ENCODE results near the gene TFCP2L1. TPM values are rescaled to one million over a fixed set of nuclear protein-coding genes. Genes with fewer than 3 reads are reported as not detected.

Gene TFCP2L1
- total and polyA plus RNA-seq, 4 donors: 0.06 to 1.5 (median 0.36) TPM

DNA sequence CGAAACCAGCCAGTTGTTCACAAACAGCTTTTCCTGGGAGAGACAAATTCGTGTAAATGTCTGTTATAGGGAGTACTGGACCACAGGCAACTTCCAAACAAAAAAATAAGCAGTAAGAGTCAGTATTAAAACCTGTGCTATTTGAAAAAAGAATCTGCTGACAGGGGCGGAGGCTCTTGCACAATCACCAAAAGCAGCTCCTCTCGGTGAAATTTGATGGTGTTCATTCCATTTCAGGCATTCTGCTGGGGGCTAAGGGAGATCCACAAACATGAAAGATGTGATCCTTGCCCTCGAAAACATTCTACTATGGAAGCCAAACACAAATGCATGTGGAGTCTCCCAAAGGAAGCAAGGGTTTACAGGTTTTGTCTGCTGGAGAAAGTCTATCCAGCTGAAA lies 45.0 kb downstream of the TFCP2L1 start:
- Histone ChIP-seq H3K36me3 (ENCODE audit: control insufficient read depth in 4 of 4, insufficient read depth in 3 of 4, low read depth in 1 of 4, low read length in 3 of 4) (no peaks in the 10 kb centered on the region), H3K9ac (ENCODE audit: low read depth in 1 of 2, low read length in 2 of 2) (no peak overlapping the region)
- DNase-seq (ENCODE audit: low spot score): no peak

GRCh38 chr2:121239471-121239870 lies 45.5 kb downstream of the TFCP2L1 start:
- Histone ChIP-seq H3K27me3 (ENCODE audit: control insufficient read depth in 4 of 4, insufficient read depth in 4 of 4, low read length in 3 of 4) (no peaks in the 10 kb centered on the region), H3K36me3 (ENCODE audit: control insufficient read depth in 4 of 4, insufficient read depth in 3 of 4, low read depth in 1 of 4, low read length in 3 of 4) (no peaks in the 10 kb centered on the region), H3K27ac (ENCODE audit: low read depth in 1 of 2, low read length in 2 of 2) (no peak overlapping the region), H3K9me3 (ENCODE audit: control insufficient read depth in 4 of 4, low read length in 3 of 4) (no peaks in the 10 kb centered on the region), H3K4me3 (ENCODE audit: low read depth in 1 of 3, low read length in 3 of 3) (no peak overlapping the region), H3K4me1 (ENCODE audit: control insufficient read depth in 4 of 4, insufficient read depth in 4 of 4, low read length in 3 of 4) (no peaks in the 10 kb centered on the region), H3K9ac (ENCODE audit: low read depth in 1 of 2, low read length in 2 of 2) (no peak overlapping the region)
- DNase-seq (ENCODE audit: low spot score): no peak
- 92% methylated on average over 15 of the region's 15 CpGs for WGBS
- TF ChIP-seq RXRA (IDR thresholded peaks at IDR 0.05) (no peak), RAD21 (IDR thresholded peaks at IDR 0.05) (no peak), EGR1 (IDR thresholded peaks at IDR 0.05; ENCODE audit: low read depth in 2 of 2) (no peak), ATF3 (IDR thresholded peaks at IDR 0.05) (no peak), HNF4G (IDR thresholded peaks at IDR 0.05) (no peak), HNF4A (conservative IDR thresholded peaks at IDR 0.05) (no peak), TAF1 (conservative IDR thresholded peaks at IDR 0.05) (no peak), NR2F2 (IDR thresholded peaks at IDR 0.05) (no peak), JUND (IDR thresholded peaks at IDR 0.05) (no peak), SP1 (IDR thresholded peaks at IDR 0.05) (no peak)
- TF ChIP-seq, protein P1, sequence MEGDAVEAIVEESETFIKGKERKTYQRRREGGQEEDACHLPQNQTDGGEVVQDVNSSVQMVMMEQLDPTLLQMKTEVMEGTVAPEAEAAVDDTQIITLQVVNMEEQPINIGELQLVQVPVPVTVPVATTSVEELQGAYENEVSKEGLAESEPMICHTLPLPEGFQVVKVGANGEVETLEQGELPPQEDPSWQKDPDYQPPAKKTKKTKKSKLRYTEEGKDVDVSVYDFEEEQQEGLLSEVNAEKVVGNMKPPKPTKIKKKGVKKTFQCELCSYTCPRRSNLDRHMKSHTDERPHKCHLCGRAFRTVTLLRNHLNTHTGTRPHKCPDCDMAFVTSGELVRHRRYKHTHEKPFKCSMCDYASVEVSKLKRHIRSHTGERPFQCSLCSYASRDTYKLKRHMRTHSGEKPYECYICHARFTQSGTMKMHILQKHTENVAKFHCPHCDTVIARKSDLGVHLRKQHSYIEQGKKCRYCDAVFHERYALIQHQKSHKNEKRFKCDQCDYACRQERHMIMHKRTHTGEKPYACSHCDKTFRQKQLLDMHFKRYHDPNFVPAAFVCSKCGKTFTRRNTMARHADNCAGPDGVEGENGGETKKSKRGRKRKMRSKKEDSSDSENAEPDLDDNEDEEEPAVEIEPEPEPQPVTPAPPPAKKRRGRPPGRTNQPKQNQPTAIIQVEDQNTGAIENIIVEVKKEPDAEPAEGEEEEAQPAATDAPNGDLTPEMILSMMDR (IDR thresholded peaks at IDR 0.05; ENCODE audit: low read depth, low read length, missing input control): no peak
- TF ChIP-seq, protein P2, sequence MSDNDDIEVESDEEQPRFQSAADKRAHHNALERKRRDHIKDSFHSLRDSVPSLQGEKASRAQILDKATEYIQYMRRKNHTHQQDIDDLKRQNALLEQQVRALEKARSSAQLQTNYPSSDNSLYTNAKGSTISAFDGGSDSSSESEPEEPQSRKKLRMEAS (IDR thresholded peaks at IDR 0.05): no peak
- TF ChIP-seq, protein P3, sequence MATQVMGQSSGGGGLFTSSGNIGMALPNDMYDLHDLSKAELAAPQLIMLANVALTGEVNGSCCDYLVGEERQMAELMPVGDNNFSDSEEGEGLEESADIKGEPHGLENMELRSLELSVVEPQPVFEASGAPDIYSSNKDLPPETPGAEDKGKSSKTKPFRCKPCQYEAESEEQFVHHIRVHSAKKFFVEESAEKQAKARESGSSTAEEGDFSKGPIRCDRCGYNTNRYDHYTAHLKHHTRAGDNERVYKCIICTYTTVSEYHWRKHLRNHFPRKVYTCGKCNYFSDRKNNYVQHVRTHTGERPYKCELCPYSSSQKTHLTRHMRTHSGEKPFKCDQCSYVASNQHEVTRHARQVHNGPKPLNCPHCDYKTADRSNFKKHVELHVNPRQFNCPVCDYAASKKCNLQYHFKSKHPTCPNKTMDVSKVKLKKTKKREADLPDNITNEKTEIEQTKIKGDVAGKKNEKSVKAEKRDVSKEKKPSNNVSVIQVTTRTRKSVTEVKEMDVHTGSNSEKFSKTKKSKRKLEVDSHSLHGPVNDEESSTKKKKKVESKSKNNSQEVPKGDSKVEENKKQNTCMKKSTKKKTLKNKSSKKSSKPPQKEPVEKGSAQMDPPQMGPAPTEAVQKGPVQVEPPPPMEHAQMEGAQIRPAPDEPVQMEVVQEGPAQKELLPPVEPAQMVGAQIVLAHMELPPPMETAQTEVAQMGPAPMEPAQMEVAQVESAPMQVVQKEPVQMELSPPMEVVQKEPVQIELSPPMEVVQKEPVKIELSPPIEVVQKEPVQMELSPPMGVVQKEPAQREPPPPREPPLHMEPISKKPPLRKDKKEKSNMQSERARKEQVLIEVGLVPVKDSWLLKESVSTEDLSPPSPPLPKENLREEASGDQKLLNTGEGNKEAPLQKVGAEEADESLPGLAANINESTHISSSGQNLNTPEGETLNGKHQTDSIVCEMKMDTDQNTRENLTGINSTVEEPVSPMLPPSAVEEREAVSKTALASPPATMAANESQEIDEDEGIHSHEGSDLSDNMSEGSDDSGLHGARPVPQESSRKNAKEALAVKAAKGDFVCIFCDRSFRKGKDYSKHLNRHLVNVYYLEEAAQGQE (IDR thresholded peaks at IDR 0.05): no peak

More for the DNA sequence above, 45.0 kb downstream of the TFCP2L1 start:
- Histone ChIP-seq H3K27me3 (ENCODE audit: control insufficient read depth in 4 of 4, insufficient read depth in 4 of 4, low read length in 3 of 4) (no peaks in the 10 kb centered on the region), H3K27ac (ENCODE audit: low read depth in 1 of 2, low read length in 2 of 2) (no peak overlapping the region), H3K4me1 (ENCODE audit: control insufficient read depth in 4 of 4, insufficient read depth in 4 of 4, low read length in 3 of 4) (no peaks in the 10 kb centered on the region), H3K9me3 (ENCODE audit: control insufficient read depth in 4 of 4, low read length in 3 of 4) (no peaks in the 10 kb centered on the region), H3K4me3 (ENCODE audit: low read depth in 1 of 3, low read length in 3 of 3) (no peak overlapping the region)
- TF ChIP-seq, protein P4, sequence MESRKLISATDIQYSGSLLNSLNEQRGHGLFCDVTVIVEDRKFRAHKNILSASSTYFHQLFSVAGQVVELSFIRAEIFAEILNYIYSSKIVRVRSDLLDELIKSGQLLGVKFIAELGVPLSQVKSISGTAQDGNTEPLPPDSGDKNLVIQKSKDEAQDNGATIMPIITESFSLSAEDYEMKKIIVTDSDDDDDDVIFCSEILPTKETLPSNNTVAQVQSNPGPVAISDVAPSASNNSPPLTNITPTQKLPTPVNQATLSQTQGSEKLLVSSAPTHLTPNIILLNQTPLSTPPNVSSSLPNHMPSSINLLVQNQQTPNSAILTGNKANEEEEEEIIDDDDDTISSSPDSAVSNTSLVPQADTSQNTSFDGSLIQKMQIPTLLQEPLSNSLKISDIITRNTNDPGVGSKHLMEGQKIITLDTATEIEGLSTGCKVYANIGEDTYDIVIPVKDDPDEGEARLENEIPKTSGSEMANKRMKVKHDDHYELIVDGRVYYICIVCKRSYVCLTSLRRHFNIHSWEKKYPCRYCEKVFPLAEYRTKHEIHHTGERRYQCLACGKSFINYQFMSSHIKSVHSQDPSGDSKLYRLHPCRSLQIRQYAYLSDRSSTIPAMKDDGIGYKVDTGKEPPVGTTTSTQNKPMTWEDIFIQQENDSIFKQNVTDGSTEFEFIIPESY (IDR thresholded peaks at IDR 0.05): no peak
- TF ChIP-seq JUND (IDR thresholded peaks at IDR 0.05): no peak
- no peak for TF ChIP-seq HNF4G (IDR thresholded peaks at IDR 0.05)
- TF ChIP-seq TAF1 (conservative IDR thresholded peaks at IDR 0.05): no peak
- TF ChIP-seq YY1 (IDR thresholded peaks at IDR 0.05): no peak
- no peak for TF ChIP-seq FOXA1 (IDR thresholded peaks at IDR 0.05)
- TF ChIP-seq NR2F2 (IDR thresholded peaks at IDR 0.05): no peak
- TF ChIP-seq GABPA (IDR thresholded peaks at IDR 0.05 in 1 of 2, conservative IDR thresholded peaks at IDR 0.05 in 1 of 2): no peak
- TF ChIP-seq ATF3 (IDR thresholded peaks at IDR 0.05): no peak
- no peak for TF ChIP-seq FOXA2 (IDR thresholded peaks at IDR 0.05)
- TF ChIP-seq, protein P3 (IDR thresholded peaks at IDR 0.05): no peak
- 72% methylated on average over 5 of the region's 5 CpGs for WGBS

Measured in liver (tissue), 9 donors.